ENCODE measurements around the gene NHLRC1. TPM values are rescaled to one million over a fixed set of nuclear protein-coding genes. Genes with fewer than 3 reads are reported as not detected.

Gene NHLRC1
- total and polyA plus RNA-seq, 3 donors from 2014 or later, result 2.1 to 3.8 (median 3.1) TPM

GRCh38 chr6:18148304-18149025 is 26.0 kb upstream of the NHLRC1 start:
- no peak for DNase-seq
- intact Hi-C loops (cut with DNase I; ENCODE audit: low total_unique reads), result no loop called here

GRCh38 chr6:18147616-18148015 is 25.1 kb upstream of the NHLRC1 start:
- 90 to 92% methylated on average over 2 of the region's 2 CpGs for whole genome bisulfite sequencing, 2 donors
- Histone ChIP-seq H3K27me3 (no peaks in the 10 kb centered on the region), H3K9me3 (no peaks in the 10 kb centered on the region), H3K36me3 (ENCODE audit: low read depth, missing control alignments) (no peaks in the 10 kb centered on the region), H3K4me3 (no peak overlapping the region), H3K27ac (no peak overlapping the region), H3K4me1 (peaks cover 3% of the 10 kb centered on the region)
- TF ChIP-seq POLR2A (IDR thresholded peaks at IDR 0.05), result no peak
- no peak for TF ChIP-seq CTCF (IDR thresholded peaks at IDR 0.05)
- intact Hi-C loops (cut with DNase I; ENCODE audit: low total_unique reads), result no loop called here
- no peak for DNase-seq

More at GRCh38 chr6:18148304-18149025, 26.0 kb upstream of the NHLRC1 start:
- no peak overlapping the region for H3K27ac ChIP-seq
- TF ChIP-seq POLR2A (IDR thresholded peaks at IDR 0.05), result no peak
- TF ChIP-seq CTCF (IDR thresholded peaks at IDR 0.05), result no peak
- H3K4me1 ChIP-seq, result peaks cover 11% of the 10 kb centered on the region
- H3K4me3 ChIP-seq, result no peak overlapping the region
- no peaks in the 10 kb centered on the region for H3K27me3 ChIP-seq
- H3K9me3 ChIP-seq, result no peaks in the 10 kb centered on the region
- no peaks in the 10 kb centered on the region for H3K36me3 ChIP-seq (ENCODE audit: low read depth, missing control alignments)
- 95 to 96% methylated on average over 5 of the region's 5 CpGs for WGBS, 2 donors

GRCh38 chr6:18147160-18147559 is 24.7 kb upstream of the NHLRC1 start:
- Histone ChIP-seq H3K4me1 (no peaks in the 10 kb centered on the region), H3K4me3 (no peak overlapping the region), H3K9me3 (no peaks in the 10 kb centered on the region), H3K27me3 (no peaks in the 10 kb centered on the region), H3K36me3 (ENCODE audit: low read depth, missing control alignments) (no peaks in the 10 kb centered on the region), H3K27ac (no peak overlapping the region)
- 71 to 72% methylated on average over 2 of the region's 2 CpGs for WGBS, 2 donors
- no peak for DNase-seq
- TF ChIP-seq POLR2A (IDR thresholded peaks at IDR 0.05) (no peak), CTCF (IDR thresholded peaks at IDR 0.05) (no peak)
- intact Hi-C loops (cut with DNase I; ENCODE audit: low total_unique reads), result no loop called here

- Histone ChIP-seq H3K36me3 (ENCODE audit: low read depth, missing control alignments) (no peaks in the 10 kb centered on the region), H3K4me1 (no peaks in the 10 kb centered on the region), H3K27me3 (no peaks in the 10 kb centered on the region), H3K4me3 (no peak overlapping the region), H3K27ac (no peak overlapping the region), H3K9me3 (no peaks in the 10 kb centered on the region)
- intact Hi-C loops (cut with DNase I; ENCODE audit: low total_unique reads), result no loop called here
- TF ChIP-seq CTCF (IDR thresholded peaks at IDR 0.05) (no peak), POLR2A (IDR thresholded peaks at IDR 0.05) (no peak)
- no peak for DNase-seq
- WGBS, 2 donors, result 92 to 93% methylated on average over 3 of the region's 3 CpGs
Measured at GRCh38 chr6:18142591-18142861, 20.0 kb upstream of the NHLRC1 start.

Measured in testis (tissue), 3 donors.